ENCODE results near the gene MFSD2A.
"Not testable (repeated sequence)": the region's sequence is repeated elsewhere in the genome, so short reads cannot be mapped to it uniquely, and the experiment has no call there.

MFSD2A gene

DNA sequence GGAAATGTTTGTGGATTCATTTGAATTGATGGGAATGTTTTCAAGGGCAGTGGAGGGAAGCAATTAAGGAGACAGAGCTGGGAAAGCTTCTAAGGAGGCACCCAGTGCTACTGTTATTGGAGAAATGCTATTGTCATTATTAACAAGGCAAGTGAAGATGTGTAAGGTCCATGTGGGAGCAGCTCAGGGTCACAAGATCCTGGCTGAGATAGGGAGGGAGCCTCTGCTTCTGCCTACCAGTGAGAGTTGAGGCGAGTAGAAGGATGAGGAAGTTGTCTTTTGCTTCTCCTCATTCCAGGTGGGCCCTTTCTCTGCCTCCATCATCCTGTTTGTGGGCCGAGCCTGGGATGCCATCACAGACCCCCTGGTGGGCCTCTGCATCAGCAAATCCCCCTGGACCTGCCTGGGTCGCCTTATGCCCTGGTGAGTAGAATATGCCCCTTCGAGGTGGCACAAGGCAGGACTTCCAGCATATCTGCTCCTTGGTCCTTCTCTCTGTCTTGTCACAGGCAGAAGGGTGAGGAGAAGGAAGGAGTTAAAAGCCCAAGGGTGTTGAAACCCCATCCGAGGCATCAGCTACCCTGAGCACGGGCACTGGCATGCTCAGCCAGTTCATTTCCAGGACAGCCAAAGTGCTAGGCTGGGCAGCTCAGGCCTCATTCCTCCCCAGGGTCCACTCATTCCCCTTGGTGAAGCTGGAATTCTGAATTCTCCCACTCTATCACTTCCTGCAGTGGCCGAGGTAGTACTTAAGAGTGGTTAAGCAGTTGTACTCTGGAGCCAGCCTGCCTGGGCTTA is 3.7 kb downstream of the MFSD2A start:
- Histone ChIP-seq H3K27me3 (ENCODE audit: low read depth, low read length) (no peaks in the 10 kb centered on the region), H3K27ac (ENCODE audit: low read length) (no peak overlapping the region), H3K4me3 (ENCODE audit: low read depth in 1 of 2, low read length in 2 of 2) (no peak overlapping the region), H3K36me3 (ENCODE audit: control insufficient read depth in 1 of 2, insufficient read depth in 2 of 2, low read length in 2 of 2) (no peaks in the 10 kb centered on the region), H3K9me3 (ENCODE audit: control insufficient read depth in 1 of 2, low read length in 2 of 2) (no peaks in the 10 kb centered on the region), H3K4me1 (ENCODE audit: control insufficient read depth in 1 of 2, insufficient read depth in 2 of 2, low read length in 2 of 2) (peaks cover 9 to 24% of the 10 kb centered on the region in 2 donors)

DNA sequence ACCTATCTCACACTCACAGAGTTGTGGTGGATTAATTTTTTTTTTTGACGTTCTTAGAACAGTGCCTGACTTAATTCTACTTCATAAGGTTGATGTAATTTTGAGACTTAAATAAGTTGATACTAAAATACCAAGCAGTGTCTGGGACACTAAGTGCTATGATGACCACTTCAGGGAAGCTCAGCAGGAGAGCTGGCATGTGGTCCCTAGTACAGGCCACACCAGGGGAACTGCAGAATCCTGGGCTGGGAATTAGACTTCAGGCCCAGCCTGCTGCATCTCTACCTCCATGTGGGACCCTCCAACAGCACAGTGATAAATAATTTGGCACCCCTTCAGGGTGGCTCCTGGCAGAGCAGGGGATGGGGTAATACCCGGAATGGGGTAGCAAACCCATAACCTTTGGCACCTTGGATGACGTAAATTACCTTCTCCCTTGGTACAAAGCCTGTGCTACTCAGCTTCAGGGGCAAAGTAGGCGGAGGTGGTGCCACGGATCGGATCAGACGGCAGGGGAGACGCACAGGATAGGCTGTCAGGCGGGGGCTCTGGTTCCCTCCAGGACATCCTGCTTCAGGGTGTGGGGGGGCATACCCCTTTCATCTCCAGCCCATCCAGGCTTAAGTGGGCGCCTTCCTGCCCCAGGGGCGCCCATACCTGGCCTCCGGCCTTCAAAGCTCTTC is 4.8 kb downstream of the MFSD2A start:
- Histone ChIP-seq H3K36me3 (ENCODE audit: control insufficient read depth in 1 of 2, insufficient read depth in 2 of 2, low read length in 2 of 2) (no peaks in the 10 kb centered on the region), H3K27me3 (ENCODE audit: low read depth, low read length) (no peaks in the 10 kb centered on the region), H3K9me3 (ENCODE audit: control insufficient read depth in 1 of 2, low read length in 2 of 2) (no peaks in the 10 kb centered on the region), H3K4me1 (ENCODE audit: control insufficient read depth in 1 of 2, insufficient read depth in 2 of 2, low read length in 2 of 2) (peaks cover 4 to 18% of the 10 kb centered on the region in 2 donors), H3K27ac (ENCODE audit: low read length) (no peak overlapping the region), H3K4me3 (ENCODE audit: low read depth in 1 of 2, low read length in 2 of 2) (no peak overlapping the region)

DNA sequence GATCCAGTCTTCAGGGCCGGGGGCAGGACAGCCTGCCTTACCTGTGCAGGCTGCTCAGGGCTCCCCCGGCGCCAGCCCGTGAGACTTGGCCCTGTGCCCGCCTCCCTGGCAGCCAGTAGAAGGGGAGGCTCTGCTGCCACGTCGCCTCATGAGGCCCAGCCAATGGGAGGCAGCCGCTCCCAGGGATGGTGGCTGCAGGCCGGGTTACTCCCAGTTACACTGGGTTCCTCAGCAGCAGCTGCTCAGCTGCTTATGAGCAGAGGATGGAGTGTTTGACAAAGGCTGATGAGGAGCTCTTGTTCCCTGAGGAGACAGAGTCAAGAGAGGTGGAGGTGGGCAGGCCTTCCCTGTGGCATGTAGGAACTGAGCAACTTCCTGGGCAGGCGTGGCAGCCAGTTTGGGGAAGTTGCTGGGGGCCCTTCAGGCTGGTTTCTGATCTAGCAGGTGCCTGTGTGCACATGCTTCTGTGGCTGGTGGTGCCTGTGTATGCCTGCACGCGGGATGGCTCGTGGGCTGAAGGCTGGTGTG is 5.5 kb downstream of the MFSD2A start:
- Histone ChIP-seq H3K9me3 (ENCODE audit: control insufficient read depth in 1 of 2, low read length in 2 of 2) (no peaks in the 10 kb centered on the region), H3K27ac (ENCODE audit: low read length) (no peak overlapping the region), H3K27me3 (ENCODE audit: low read depth, low read length) (no peaks in the 10 kb centered on the region), H3K4me1 (ENCODE audit: control insufficient read depth in 1 of 2, insufficient read depth in 2 of 2, low read length in 2 of 2) (peaks cover 4 to 13% of the 10 kb centered on the region in 2 donors), H3K36me3 (ENCODE audit: control insufficient read depth in 1 of 2, insufficient read depth in 2 of 2, low read length in 2 of 2) (no peaks in the 10 kb centered on the region), H3K4me3 (ENCODE audit: low read depth in 1 of 2, low read length in 2 of 2) (no peak overlapping the region)

DNA sequence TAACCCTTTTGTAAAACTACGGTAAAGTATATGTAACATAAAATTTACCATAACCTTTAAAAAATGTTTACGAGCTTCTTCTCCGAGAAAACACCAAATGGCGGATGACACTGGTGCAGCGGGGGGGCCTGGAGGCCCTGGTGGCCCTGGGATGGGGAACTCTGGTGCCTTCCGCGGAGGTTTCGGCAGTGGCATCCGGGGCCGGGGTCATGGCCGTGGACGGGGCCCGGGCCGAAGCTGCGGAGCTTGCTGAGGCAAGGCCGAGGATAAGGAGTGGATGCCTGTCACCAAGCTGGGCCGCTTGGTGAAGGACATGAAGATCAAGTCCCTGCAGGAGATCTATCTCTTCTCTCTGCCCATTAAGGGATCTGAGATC is 7.5 kb downstream of the MFSD2A start:
- no peak overlapping the region for H3K27ac ChIP-seq (ENCODE audit: low read length)
- no peak overlapping the region for H3K4me3 ChIP-seq (ENCODE audit: low read depth in 1 of 2, low read length in 2 of 2)
- H3K36me3 ChIP-seq (ENCODE audit: control insufficient read depth in 1 of 2, insufficient read depth in 2 of 2, low read length in 2 of 2), result no peaks in the 10 kb centered on the region
- no peaks in the 10 kb centered on the region for H3K4me1 ChIP-seq (ENCODE audit: control insufficient read depth in 1 of 2, insufficient read depth in 2 of 2, low read length in 2 of 2)
- no peaks in the 10 kb centered on the region for H3K27me3 ChIP-seq (ENCODE audit: low read depth, low read length)
- H3K9me3 ChIP-seq (ENCODE audit: control insufficient read depth in 1 of 2, low read length in 2 of 2), result no peaks in the 10 kb centered on the region

DNA sequence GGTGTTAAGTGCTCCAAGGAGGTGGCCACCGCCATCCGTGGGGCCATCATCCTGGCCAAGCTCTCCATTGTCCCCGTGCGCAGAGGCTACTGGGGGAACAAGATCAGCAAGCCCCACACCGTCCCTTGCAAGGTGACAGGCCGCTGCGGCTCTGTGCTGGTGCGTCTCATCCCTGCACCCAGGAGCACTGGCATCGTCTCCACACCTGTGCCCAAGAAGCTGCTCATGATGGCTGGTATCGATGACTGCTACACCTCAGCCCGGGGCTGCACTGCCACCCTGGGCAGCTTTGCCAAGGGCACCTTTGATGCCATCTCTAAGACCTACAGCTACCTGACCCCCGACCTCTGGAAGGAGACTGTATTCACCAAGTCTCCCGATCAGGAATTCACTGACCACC is 8.0 kb downstream of the MFSD2A start:
- H3K4me3 ChIP-seq (ENCODE audit: low read depth in 1 of 2, low read length in 2 of 2); H3K27ac ChIP-seq (ENCODE audit: low read length); H3K9me3 ChIP-seq (ENCODE audit: control insufficient read depth in 1 of 2, low read length in 2 of 2); H3K4me1 ChIP-seq (ENCODE audit: control insufficient read depth in 1 of 2, insufficient read depth in 2 of 2, low read length in 2 of 2); H3K36me3 ChIP-seq (ENCODE audit: control insufficient read depth in 1 of 2, insufficient read depth in 2 of 2, low read length in 2 of 2); H3K27me3 ChIP-seq (ENCODE audit: low read depth, low read length): not testable (repeated sequence)

DNA sequence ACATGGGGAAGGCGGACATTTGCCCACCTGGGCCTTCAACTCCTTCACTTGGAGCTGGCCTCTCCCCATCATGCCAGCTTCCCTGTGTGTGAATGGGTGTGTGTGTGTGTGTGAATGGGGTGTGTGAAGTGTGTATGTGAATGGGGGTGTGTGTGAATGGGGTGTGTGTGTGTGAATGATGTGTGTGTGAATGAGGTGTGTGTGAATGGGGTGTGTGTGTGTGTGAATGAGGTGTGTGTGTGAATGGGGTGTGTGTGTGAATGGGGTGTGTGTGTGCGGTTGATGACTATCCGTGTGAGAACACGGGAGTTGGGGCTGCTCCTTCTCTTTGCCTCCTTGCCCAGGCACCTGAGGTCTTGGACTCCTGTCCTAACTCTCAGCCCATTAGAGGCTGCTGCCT is 9.6 kb downstream of the MFSD2A start:
- Histone ChIP-seq H3K36me3 (ENCODE audit: control insufficient read depth in 1 of 2, insufficient read depth in 2 of 2, low read length in 2 of 2) (no peaks in the 10 kb centered on the region), H3K4me3 (ENCODE audit: low read depth in 1 of 2, low read length in 2 of 2) (no peak overlapping the region), H3K9me3 (ENCODE audit: control insufficient read depth in 1 of 2, low read length in 2 of 2) (no peaks in the 10 kb centered on the region), H3K27me3 (ENCODE audit: low read depth, low read length) (no peaks in the 10 kb centered on the region), H3K4me1 (ENCODE audit: control insufficient read depth in 1 of 2, insufficient read depth in 2 of 2, low read length in 2 of 2) (no peaks in the 10 kb centered on the region), H3K27ac (ENCODE audit: low read length) (no peak overlapping the region)

DNA sequence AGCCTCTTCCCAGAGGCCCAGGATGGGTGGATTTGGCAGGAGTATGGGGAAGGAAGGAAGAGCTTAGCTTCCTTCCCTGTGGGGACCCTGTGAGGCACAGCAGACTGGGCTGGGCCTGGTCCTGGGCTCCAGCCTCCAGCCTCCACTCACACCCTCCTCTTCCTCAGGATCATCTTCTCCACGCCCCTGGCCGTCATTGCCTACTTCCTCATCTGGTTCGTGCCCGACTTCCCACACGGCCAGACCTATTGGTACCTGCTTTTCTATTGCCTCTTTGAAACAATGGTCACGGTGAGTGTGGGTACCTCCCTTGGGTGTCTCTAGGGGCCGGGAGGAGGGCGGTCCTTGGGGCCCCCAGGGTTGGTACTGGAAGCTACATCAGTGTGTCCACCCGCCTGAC is 10.1 kb downstream of the MFSD2A start:
- Histone ChIP-seq H3K27ac (ENCODE audit: low read length) (no peak overlapping the region), H3K27me3 (ENCODE audit: low read depth, low read length) (no peaks in the 10 kb centered on the region), H3K4me1 (ENCODE audit: control insufficient read depth in 1 of 2, insufficient read depth in 2 of 2, low read length in 2 of 2) (no peaks in the 10 kb centered on the region)

DNA sequence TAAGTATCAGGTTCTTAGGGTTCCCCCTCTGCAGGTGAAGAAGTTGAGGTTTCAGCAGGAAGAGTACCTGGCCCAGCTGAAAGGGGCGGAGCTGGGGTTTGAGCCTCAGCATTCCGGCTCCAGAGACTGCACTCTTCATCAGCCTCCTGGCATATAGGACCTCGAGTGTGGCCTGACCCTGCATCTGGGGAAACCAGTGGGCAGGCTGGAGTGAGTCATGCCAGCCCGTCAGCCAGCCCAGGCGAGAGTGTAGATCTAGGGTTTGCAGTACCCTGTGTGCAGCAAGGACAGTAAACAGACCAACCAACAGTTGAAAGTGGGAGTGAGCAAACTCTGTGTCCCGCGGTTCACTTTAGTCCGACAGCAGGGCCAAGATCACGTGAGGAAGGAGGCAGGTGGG is 14.1 kb downstream of the MFSD2A start:
- H3K36me3 ChIP-seq (ENCODE audit: control insufficient read depth in 1 of 2, insufficient read depth in 2 of 2, low read length in 2 of 2), result no peaks in the 10 kb centered on the region
- H3K27me3 ChIP-seq (ENCODE audit: low read depth, low read length), result no peaks in the 10 kb centered on the region
- no peaks in the 10 kb centered on the region for H3K9me3 ChIP-seq (ENCODE audit: control insufficient read depth in 1 of 2, low read length in 2 of 2)
- no peaks in the 10 kb centered on the region for H3K4me1 ChIP-seq (ENCODE audit: control insufficient read depth in 1 of 2, insufficient read depth in 2 of 2, low read length in 2 of 2)
- H3K27ac ChIP-seq (ENCODE audit: low read length), result no peak overlapping the region
- no peak overlapping the region for H3K4me3 ChIP-seq (ENCODE audit: low read depth in 1 of 2, low read length in 2 of 2)

More for the DNA sequence above, 10.1 kb downstream of the MFSD2A start:
- no peaks in the 10 kb centered on the region for H3K36me3 ChIP-seq (ENCODE audit: control insufficient read depth in 1 of 2, insufficient read depth in 2 of 2, low read length in 2 of 2)
- no peak overlapping the region for H3K4me3 ChIP-seq (ENCODE audit: low read depth in 1 of 2, low read length in 2 of 2)
- H3K9me3 ChIP-seq (ENCODE audit: control insufficient read depth in 1 of 2, low read length in 2 of 2), result no peaks in the 10 kb centered on the region

DNA sequence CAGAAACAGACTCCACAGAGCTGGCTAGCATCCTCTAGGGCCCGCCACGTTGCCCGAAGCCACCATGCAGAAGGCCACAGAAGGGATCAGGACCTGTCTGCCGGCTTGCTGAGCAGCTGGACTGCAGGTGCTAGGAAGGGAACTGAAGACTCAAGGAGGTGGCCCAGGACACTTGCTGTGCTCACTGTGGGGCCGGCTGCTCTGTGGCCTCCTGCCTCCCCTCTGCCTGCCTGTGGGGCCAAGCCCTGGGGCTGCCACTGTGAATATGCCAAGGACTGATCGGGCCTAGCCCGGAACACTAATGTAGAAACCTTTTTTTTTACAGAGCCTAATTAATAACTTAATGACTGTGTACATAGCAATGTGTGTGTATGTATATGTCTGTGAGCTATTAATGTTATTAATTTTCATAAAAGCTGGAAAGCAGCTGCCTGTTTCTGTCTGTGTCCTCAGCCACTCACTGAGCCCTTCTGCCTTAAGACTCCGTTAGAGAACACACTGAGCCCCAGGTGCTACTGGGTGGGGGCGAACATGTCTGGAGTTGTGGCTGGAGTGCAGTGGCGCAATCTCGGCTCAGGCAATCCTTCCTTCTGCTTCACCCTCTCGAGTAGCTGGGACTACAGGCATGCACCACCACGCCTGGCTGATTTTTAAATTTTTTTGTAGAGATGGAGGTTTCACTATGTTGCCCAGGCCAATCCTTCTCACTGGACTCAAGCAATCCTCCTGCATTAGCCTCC is 14.8 kb downstream of the MFSD2A start:
- Histone ChIP-seq H3K9me3 (ENCODE audit: control insufficient read depth in 1 of 2, low read length in 2 of 2) (no peaks in the 10 kb centered on the region), H3K4me3 (ENCODE audit: low read depth in 1 of 2, low read length in 2 of 2) (no peak overlapping the region), H3K36me3 (ENCODE audit: control insufficient read depth in 1 of 2, insufficient read depth in 2 of 2, low read length in 2 of 2) (no peaks in the 10 kb centered on the region), H3K27me3 (ENCODE audit: low read depth, low read length) (no peaks in the 10 kb centered on the region), H3K4me1 (ENCODE audit: control insufficient read depth in 1 of 2, insufficient read depth in 2 of 2, low read length in 2 of 2) (no peaks in the 10 kb centered on the region), H3K27ac (ENCODE audit: low read length) (no peak overlapping the region)

DNA sequence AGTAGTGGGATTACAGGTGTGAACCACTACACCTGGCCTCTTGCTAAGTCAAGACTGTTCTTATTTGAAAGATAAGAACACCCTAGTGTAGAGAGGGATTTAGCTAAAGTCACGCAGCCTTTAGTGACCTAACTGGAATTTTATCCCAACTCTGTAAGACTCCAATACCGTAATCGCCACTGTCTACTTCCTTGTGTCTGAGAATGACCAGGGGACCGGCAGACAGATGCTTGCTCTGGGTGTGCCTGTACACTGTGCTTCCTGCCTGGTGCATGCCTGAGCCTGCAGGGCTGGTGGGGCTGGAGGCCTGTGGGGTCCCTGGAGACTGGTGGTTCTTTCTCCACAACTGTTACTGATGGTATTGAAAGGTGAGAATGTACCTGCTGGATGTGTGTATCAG is 15.3 kb downstream of the MFSD2A start:
- Histone ChIP-seq H3K27ac (ENCODE audit: low read length) (no peak overlapping the region), H3K36me3 (ENCODE audit: control insufficient read depth in 1 of 2, insufficient read depth in 2 of 2, low read length in 2 of 2) (no peaks in the 10 kb centered on the region), H3K27me3 (ENCODE audit: low read depth, low read length) (no peaks in the 10 kb centered on the region), H3K4me3 (ENCODE audit: low read depth in 1 of 2, low read length in 2 of 2) (no peak overlapping the region), H3K4me1 (ENCODE audit: control insufficient read depth in 1 of 2, insufficient read depth in 2 of 2, low read length in 2 of 2) (no peaks in the 10 kb centered on the region), H3K9me3 (ENCODE audit: control insufficient read depth in 1 of 2, low read length in 2 of 2) (no peaks in the 10 kb centered on the region)

DNA sequence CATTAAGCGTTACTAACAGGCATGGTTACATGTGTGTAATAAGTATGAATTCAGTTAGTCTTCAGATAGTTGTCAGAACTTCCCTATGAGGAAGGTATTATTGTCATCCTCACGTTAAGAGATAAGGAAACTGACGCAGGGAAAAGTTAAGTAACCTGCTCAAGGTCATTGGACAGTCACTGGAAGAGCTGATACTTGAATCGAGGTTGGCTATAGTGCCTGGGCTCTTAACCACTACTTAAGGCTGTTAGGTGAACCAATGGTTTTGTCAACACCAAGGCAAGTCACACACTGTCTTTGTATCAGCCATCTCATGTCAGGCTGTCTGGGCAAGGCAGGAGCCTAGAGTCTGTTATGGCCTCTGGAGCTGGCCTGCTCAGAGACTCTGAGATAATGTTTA is 16.2 kb downstream of the MFSD2A start:
- no peak overlapping the region for H3K27ac ChIP-seq (ENCODE audit: low read length)
- H3K36me3 ChIP-seq (ENCODE audit: control insufficient read depth in 1 of 2, insufficient read depth in 2 of 2, low read length in 2 of 2), result no peaks in the 10 kb centered on the region
- no peaks in the 10 kb centered on the region for H3K4me1 ChIP-seq (ENCODE audit: control insufficient read depth in 1 of 2, insufficient read depth in 2 of 2, low read length in 2 of 2)
- H3K4me3 ChIP-seq (ENCODE audit: low read depth in 1 of 2, low read length in 2 of 2), result no peak overlapping the region
- no peaks in the 10 kb centered on the region for H3K9me3 ChIP-seq (ENCODE audit: control insufficient read depth in 1 of 2, low read length in 2 of 2)
- H3K27me3 ChIP-seq (ENCODE audit: low read depth, low read length), result no peaks in the 10 kb centered on the region
